ENCODE results near the gene MORF4L1. TPM values are rescaled to one million over a fixed set of nuclear protein-coding genes. Genes with fewer than 3 reads are reported as not detected.
"Not testable (repeated sequence)": the region's sequence is repeated elsewhere in the genome, so short reads cannot be mapped to it uniquely, and the experiment has no call there.

Gene MORF4L1, protein sequence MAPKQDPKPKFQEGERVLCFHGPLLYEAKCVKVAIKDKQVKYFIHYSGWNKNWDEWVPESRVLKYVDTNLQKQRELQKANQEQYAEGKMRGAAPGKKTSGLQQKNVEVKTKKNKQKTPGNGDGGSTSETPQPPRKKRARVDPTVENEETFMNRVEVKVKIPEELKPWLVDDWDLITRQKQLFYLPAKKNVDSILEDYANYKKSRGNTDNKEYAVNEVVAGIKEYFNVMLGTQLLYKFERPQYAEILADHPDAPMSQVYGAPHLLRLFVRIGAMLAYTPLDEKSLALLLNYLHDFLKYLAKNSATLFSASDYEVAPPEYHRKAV
- total RNA-seq, result 100 to 1,000 TPM; 278 to 280 TPM

DNA sequence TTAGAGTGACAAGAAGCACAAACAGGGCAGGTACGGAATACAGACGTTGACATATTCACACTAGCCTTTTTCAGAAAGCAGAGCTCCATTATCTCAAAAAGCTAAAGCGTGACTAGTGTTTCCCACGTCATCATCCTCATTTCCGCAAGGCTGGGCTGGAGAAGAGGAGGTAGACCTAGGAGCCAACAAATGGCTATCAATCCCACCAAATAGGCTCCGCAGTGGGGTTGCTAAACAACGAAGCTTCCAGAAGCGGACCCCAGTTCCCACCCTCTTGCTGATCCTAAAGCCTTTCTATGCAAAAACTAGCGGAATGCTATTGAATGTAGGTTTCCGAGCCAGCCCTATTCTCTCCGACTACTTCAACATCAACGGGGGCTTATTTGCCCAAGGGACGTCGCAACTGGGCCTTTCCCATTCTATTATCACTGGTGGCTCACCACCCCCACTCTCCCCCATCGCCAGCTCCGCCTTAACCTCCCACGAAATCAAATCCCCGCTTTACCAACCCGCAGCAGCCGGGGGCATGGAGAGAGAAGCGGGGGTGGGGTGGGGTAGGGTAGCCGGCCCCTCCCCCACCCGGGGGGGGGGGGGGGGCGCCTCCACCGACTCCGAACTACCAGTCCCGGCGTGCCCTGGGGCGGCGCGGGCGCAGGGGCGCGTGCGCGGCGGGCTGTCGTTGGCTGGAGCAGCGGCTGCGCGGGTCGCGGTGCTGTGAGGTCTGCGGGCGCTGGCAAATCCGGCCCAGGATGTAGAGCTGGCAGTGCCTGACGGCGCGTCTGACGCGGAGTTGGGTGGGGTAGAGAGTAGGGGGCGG lies at the start of gene MORF4L1:
TSS of gene MORF4L1 (plus strand) at position 736 of the 817 bp plus-strand sequence. CDS start 128 bp downstream, outside the sequence.
- no peaks in the 10 kb centered on the region for H3K9me3 Mint-ChIP-seq
- H3K36me3 Mint-ChIP-seq (ENCODE audit: low read depth), result peaks cover 20% of the 10 kb centered on the region
- peak within 1 kb of the TSS; percentile 100 for H3K27ac Mint-ChIP-seq
- H3K4me1 Mint-ChIP-seq, result peaks cover 34% of the 10 kb centered on the region
- no peaks in the 10 kb centered on the region for H3K27me3 Mint-ChIP-seq
- peak within 1 kb of the TSS; percentile 94 for H3K4me3 Mint-ChIP-seq
- ChIA-PET POLR2A (interaction anchor here (0.8 to 3.5 kb wide), 9 partner anchors 10 to 332 kb away, joined by 3 to 20 read pairs (median 10); partner anchors contain the start of genes CTSH and PSMA4), CTCF (interaction anchor here (0.6 to 1.7 kb wide), 4 partner anchors 12 to 107 kb away, joined by 3 to 4 read pairs (median 3); no protein-coding TSS in a partner anchor)
- DNase-seq, result peak; percentile 97

DNA sequence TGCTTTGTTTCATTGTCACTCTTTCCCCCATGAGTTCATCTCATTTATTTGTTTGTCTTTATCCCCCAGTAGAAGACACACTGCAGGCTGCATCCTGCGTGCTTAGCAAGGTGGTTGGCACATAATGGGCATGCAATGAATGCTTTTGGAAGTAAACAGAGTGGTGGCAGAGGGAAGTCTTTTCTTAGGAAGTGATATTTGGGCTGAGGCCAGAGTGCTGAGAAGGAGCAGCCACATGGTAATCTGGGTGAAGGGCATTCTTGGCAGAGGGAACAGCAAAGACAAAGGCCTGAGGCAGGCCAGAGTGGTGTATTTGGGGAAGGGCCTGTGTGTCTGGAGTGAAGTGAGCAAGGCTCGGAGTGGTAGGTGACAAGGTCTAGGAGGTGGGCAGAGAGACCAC lies 43.8 kb upstream of the MORF4L1 start:
- Mint-ChIP-seq H3K36me3 (ENCODE audit: low read depth) (no peaks in the 10 kb centered on the region), H3K4me3 (no peak overlapping the region), H3K9me3 (no peaks in the 10 kb centered on the region), H3K27ac (no peak overlapping the region), H3K4me1 (peaks cover 2% of the 10 kb centered on the region), H3K27me3 (peaks cover 15% of the 10 kb centered on the region)
- ChIA-PET CTCF (interaction anchor here (2.0 kb wide), 1 partner anchor 20 kb away, joined by 4 read pairs; no protein-coding TSS in a partner anchor), POLR2A (no interaction called here)
- DNase-seq, result no peak

DNA sequence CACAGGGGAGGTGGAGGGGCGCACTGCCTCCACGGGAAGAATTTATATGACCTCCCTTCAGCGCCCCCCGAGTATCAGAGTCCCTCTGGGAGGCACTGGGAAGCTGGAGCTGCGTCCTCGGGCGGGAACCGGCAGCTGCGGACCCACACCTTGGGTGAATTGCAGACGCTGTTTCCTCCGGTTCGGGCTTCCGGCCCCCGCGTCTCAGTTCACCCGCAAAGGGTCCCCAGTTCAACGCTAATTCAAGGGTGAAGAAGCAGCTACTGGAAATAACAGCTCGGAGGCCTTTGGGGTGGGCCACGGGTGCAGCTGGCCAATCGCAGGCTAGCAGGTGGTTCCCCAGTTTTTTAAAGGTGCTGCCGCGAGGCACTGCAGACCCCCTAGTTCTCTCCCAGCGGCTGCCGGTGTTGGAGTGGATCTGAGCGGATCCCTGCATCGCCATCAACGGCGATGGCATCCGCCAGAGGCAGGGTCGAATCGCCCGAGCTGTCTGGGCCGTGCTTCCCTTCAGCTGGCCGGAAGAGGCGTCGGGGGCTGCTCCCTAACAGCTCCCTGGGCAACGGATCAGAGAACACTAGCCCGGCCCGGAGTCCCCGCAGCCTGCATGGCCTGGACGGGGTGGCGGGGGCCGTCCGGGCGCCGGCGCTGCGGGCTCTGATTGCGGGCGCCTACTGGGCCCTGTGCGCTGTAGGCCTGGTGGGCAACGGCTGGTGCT lies 42.0 kb upstream of the MORF4L1 start:
- Mint-ChIP-seq H3K36me3 (ENCODE audit: low read depth) (no peaks in the 10 kb centered on the region), H3K27ac (no peak overlapping the region), H3K4me3 (no peak overlapping the region), H3K4me1 (peaks cover 2% of the 10 kb centered on the region), H3K9me3 (no peaks in the 10 kb centered on the region), H3K27me3 (peaks cover 15% of the 10 kb centered on the region)
- ChIA-PET CTCF (interaction anchor here (2.0 kb wide), 1 partner anchor 22 kb away, joined by 4 read pairs; no protein-coding TSS in a partner anchor), POLR2A (no interaction called here)
- no peak for DNase-seq

DNA sequence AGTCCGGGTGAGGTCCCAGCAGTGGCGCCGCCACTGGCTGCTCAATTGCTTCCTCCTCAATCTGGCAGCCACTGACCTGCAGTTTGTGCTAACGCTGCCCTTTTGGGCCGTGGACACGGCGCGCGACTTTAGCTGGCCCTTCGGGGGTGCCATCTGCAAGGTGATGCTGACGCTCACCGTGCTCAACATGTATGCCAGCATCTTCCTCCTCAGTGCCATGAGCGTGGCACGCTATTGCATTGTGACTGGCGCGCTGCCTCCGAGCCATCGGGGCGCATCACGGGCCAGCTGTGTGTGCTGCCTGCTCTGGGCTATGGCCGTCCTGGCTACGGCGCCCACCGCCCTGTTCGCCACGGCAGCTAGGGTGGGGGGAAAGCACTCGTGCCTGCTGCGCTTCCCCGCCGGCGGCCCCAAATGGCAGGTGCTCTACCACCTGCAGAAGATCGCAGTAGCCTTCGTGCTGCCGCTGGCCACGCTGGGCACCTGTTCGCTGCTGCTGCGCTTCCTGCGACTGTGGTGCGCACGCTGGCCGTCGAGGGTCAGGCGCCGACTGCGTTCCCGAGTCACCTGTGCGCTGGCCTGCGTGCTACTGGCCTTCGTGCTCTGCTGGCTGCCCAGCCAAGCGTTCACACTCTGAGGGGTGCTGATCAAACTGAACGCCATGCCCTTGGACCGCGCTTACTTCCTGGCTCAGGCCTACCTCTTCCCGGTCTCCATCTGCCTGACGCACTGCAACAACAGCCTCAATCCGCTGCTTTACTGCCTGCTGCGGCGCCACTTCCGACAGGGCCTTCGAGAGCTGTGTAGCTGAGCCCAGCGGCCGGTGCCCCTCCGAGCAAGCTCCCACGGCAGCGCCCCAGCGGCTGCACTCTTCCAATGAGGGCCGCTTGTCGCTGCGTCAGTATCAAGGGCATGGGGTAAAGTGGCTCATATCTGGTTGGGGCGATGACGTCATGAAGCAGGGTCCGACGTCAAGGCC lies 41.2 kb upstream of the MORF4L1 start:
- H3K9me3 Mint-ChIP-seq, result no peaks in the 10 kb centered on the region
- H3K27me3 Mint-ChIP-seq, result peaks cover 19% of the 10 kb centered on the region
- no peaks in the 10 kb centered on the region for H3K36me3 Mint-ChIP-seq (ENCODE audit: low read depth)
- no peak overlapping the region for H3K27ac Mint-ChIP-seq
- H3K4me3 Mint-ChIP-seq, result no peak overlapping the region
- POLR2A ChIA-PET, result no interaction called here
- DNase-seq, result no peak
- H3K4me1 Mint-ChIP-seq, result peaks cover 2% of the 10 kb centered on the region
- CTCF ChIA-PET, result interaction anchor here (2.0 kb wide), 1 partner anchor 22 kb away, joined by 4 read pairs; no protein-coding TSS in a partner anchor

DNA sequence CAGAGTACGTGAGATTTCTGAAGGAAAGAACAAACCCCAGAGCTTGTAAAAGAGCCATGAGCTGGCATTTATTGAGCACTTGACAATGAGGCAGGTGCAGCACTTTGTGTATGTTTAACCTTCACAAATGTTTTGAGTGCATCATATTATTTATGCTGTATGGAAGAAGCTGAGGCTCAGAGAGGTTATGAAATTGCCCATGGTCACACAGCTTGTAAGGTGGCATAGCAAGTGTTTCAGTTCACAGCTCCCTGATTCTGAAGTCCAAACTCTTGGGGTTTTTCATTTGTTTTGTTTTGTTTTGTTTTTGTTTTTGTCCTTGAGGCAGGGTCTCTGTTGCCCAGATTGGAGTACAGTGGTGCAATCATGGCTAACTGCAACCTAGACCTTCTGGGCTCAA lies 36.4 kb upstream of the MORF4L1 start:
- no peaks in the 10 kb centered on the region for H3K9me3 Mint-ChIP-seq
- ChIA-PET POLR2A (interaction anchor here (0.7 kb wide), 1 partner anchor 37 kb away, joined by 3 read pairs; no protein-coding TSS in a partner anchor), CTCF (interaction anchor here (0.6 kb wide), 1 partner anchor 26 kb away, joined by 5 read pairs; no protein-coding TSS in a partner anchor)

DNA sequence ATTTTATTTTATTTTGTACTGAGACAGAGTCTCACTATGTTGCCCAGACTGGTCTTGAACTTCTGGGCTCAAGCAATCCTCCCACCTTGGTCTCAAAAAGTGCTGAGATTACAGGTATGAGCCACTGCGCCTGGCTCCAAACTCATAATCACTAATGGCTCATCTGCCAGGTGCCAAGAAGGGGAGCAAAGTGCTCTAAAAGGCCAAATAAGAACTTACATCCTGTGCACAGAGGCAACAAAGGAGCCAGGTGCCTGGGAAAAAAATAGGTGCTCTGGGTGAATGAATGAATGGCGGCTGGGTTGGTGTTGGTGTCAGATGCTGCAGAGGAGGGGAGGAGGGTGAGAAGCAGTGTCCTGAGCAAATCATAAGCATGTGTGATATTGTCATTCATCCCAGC lies 35.6 kb upstream of the MORF4L1 start:
- Mint-ChIP-seq H3K4me3 (no peak overlapping the region), H3K36me3 (ENCODE audit: low read depth) (no peaks in the 10 kb centered on the region), H3K27ac (no peak overlapping the region), H3K9me3 (no peaks in the 10 kb centered on the region), H3K4me1 (no peaks in the 10 kb centered on the region), H3K27me3 (peaks cover 20% of the 10 kb centered on the region)
- POLR2A ChIA-PET, result no interaction called here
- CTCF ChIA-PET, result no interaction called here
- no peak for DNase-seq

More for the DNA sequence above, 36.4 kb upstream of the MORF4L1 start:
- H3K4me1 Mint-ChIP-seq, result no peaks in the 10 kb centered on the region
- H3K4me3 Mint-ChIP-seq, result no peak overlapping the region
- H3K36me3 Mint-ChIP-seq (ENCODE audit: low read depth), result no peaks in the 10 kb centered on the region
- H3K27ac Mint-ChIP-seq, result no peak overlapping the region
- peaks cover 24% of the 10 kb centered on the region for H3K27me3 Mint-ChIP-seq
- DNase-seq, result no peak

DNA sequence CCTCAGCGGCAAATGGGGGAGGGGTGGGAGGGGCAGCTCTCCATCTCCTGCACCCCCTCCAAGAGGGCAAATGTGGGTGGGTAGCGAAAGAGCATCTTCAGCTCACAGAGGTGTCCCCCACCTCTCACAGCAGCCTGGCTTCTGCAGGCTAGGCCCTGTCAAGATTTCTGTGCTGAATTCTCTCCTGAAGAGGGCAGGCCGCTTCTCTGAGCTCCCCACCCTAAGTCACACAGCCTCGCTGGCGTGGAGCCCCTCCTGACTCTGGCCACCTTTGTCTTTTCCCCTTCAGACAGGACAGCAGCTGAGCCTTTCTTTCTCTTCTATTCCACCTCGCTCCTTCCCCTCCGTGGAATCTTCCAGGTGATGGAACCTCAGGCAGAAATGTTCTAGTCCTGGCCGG lies 35.1 kb upstream of the MORF4L1 start:
- DNase-seq, result no peak
- Mint-ChIP-seq H3K4me3 (no peak overlapping the region), H3K4me1 (no peaks in the 10 kb centered on the region), H3K27me3 (peaks cover 18% of the 10 kb centered on the region), H3K27ac (no peak overlapping the region), H3K36me3 (ENCODE audit: low read depth) (no peaks in the 10 kb centered on the region), H3K9me3 (no peaks in the 10 kb centered on the region)
- ChIA-PET CTCF (no interaction called here), POLR2A (no interaction called here)

DNA sequence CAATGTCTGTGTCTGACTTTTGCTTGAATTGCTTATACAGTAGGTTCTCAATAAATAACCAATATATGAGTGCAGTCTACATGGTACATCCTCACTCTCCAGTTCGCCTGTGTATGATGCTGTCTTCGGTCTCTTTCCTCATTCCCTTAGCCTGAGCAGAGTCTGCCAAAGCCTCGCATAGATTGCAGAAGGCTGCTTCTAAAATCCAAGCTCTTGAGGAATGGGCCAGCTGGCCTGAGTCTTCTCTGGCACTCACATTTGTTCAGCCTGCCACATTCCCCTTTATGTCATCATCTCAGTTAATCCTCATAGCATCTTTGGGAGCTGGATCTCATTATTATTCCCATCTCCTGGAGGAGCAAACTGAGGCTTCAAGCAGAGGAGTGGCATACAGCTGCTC lies 34.2 kb upstream of the MORF4L1 start:
- no peaks in the 10 kb centered on the region for H3K9me3 Mint-ChIP-seq
- no peak overlapping the region for H3K27ac Mint-ChIP-seq
- H3K27me3 Mint-ChIP-seq, result peaks cover 12% of the 10 kb centered on the region
- CTCF ChIA-PET, result no interaction called here
- POLR2A ChIA-PET, result no interaction called here
- H3K4me3 Mint-ChIP-seq, result no peak overlapping the region
- H3K4me1 Mint-ChIP-seq, result no peaks in the 10 kb centered on the region
- no peaks in the 10 kb centered on the region for H3K36me3 Mint-ChIP-seq (ENCODE audit: low read depth)
- no peak for DNase-seq

DNA sequence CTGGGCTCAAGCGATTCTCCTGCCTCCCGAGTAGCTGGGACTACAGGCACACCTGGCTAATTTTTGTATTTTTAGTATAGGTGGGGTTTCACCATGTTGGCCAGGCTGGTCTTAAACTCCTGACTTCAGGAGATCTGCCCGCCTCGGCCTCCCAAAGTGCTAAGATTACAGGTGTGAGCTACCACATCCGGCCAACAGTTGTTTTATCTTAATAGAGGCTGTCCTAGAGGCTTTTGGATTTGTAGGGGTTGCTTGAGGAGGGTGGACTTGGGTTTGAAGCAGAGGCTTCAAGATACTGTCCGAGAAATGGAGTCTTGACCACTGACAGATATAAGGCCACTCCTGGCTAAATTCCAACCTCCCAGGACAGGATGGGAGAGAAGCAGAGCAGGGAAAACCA lies 33.5 kb upstream of the MORF4L1 start:
- DNase-seq, CTCF ChIA-PET: not testable (repeated sequence)

DNA sequence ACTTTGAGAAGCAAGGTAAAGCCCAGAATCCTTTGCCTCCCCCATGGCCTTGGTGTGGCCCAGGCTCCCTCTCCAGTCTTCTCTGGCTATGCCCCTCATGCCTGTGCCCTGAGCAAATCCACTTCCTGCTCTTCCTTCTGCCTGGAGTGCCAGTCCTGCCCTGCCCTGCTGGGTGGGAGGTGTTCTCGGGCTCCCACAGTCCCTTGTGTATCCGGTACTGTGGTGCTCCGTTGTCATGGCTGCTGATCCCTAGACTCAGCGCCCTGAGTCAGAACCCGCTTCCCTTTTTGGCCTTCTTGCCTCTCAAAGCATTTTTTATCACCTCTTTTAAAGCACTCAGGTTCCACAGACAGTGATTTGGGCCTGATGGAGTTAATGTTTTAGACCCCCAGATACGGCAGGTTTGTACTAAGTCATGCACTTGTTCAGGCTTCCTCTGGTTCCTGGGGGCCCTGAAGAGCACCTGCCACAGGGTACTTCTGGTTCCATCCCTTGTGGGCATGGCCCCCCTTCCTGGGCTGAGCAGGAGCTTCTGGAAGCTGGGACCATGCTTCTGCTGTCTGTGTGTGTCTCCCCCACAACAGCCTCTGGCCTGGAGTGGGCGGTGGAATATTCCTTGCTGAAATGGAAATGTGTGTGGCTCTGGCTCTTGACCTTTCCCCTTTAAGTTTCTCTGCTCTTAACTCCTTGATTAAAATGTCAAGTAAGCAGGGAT lies 31.9 kb upstream of the MORF4L1 start:
- Mint-ChIP-seq H3K4me3 (no peak overlapping the region), H3K9me3 (no peaks in the 10 kb centered on the region), H3K36me3 (ENCODE audit: low read depth) (no peaks in the 10 kb centered on the region), H3K27ac (no peak overlapping the region), H3K4me1 (no peaks in the 10 kb centered on the region), H3K27me3 (peaks cover 12% of the 10 kb centered on the region)
- POLR2A ChIA-PET, result no interaction called here
- DNase-seq, result no peak
- CTCF ChIA-PET, result no interaction called here

More for the DNA sequence above, 33.5 kb upstream of the MORF4L1 start:
- H3K4me3 Mint-ChIP-seq; POLR2A ChIA-PET; H3K27ac Mint-ChIP-seq; H3K36me3 Mint-ChIP-seq (ENCODE audit: low read depth); H3K9me3 Mint-ChIP-seq; H3K4me1 Mint-ChIP-seq: not testable (repeated sequence)
- peaks cover 12% of the 10 kb centered on the region for H3K27me3 Mint-ChIP-seq

DNA sequence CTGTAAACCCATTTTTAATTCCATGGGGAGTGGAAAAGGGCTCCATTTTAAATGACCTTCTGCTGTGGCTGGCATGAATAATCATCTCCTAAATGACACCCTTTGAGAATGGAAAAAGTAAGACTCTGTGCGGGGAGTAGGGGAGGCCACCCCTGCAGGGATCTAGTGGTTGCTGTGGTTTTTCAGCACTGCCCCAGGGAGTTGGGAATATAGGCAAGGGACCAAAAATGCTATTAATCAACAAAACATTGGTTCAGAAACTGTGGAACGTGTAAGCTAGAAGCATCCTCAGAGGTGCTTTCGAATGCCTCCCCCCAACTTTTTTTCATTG lies 31.3 kb upstream of the MORF4L1 start:
- no peak for DNase-seq
- no peaks in the 10 kb centered on the region for H3K9me3 Mint-ChIP-seq
- peaks cover 9% of the 10 kb centered on the region for H3K27me3 Mint-ChIP-seq
- no peak overlapping the region for H3K4me3 Mint-ChIP-seq
- H3K4me1 Mint-ChIP-seq, result no peaks in the 10 kb centered on the region
- H3K36me3 Mint-ChIP-seq (ENCODE audit: low read depth), result no peaks in the 10 kb centered on the region
- POLR2A ChIA-PET, result no interaction called here
- CTCF ChIA-PET, result no interaction called here
- H3K27ac Mint-ChIP-seq, result no peak overlapping the region

DNA sequence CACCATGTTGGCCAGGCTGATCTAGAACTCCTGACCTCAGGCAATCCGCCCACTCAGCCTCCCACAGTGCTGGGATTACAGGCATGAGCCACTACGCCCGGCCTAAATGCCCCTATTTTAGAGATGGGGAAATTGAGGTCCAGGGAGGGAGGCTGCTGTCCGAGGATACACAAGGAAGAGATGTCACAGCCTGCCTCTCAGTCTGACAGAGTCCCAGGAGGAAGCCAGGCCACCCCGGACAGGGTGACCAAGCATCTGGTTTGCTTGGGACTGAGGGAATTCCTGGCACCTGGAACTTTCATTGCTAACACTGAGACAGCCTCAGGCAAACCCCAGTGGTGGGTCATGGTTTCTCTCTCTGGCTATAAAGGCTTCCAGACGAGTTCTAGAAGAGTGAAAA lies 30.8 kb upstream of the MORF4L1 start:
- no peak overlapping the region for H3K27ac Mint-ChIP-seq
- POLR2A ChIA-PET, result no interaction called here
- H3K4me3 Mint-ChIP-seq, result no peak overlapping the region
- no peaks in the 10 kb centered on the region for H3K36me3 Mint-ChIP-seq (ENCODE audit: low read depth)
- DNase-seq, result no peak
- peaks cover 8% of the 10 kb centered on the region for H3K27me3 Mint-ChIP-seq
- no peaks in the 10 kb centered on the region for H3K4me1 Mint-ChIP-seq
- no peaks in the 10 kb centered on the region for H3K9me3 Mint-ChIP-seq
- CTCF ChIA-PET, result no interaction called here
